ENCODE data around the gene PIGW. TPM values are rescaled to one million over a fixed set of nuclear protein-coding genes. Genes with fewer than 3 reads are reported as not detected.

Gene PIGW
- total RNA-seq, 1 experiment from 2014 or later, result 78.9 TPM

DNA sequence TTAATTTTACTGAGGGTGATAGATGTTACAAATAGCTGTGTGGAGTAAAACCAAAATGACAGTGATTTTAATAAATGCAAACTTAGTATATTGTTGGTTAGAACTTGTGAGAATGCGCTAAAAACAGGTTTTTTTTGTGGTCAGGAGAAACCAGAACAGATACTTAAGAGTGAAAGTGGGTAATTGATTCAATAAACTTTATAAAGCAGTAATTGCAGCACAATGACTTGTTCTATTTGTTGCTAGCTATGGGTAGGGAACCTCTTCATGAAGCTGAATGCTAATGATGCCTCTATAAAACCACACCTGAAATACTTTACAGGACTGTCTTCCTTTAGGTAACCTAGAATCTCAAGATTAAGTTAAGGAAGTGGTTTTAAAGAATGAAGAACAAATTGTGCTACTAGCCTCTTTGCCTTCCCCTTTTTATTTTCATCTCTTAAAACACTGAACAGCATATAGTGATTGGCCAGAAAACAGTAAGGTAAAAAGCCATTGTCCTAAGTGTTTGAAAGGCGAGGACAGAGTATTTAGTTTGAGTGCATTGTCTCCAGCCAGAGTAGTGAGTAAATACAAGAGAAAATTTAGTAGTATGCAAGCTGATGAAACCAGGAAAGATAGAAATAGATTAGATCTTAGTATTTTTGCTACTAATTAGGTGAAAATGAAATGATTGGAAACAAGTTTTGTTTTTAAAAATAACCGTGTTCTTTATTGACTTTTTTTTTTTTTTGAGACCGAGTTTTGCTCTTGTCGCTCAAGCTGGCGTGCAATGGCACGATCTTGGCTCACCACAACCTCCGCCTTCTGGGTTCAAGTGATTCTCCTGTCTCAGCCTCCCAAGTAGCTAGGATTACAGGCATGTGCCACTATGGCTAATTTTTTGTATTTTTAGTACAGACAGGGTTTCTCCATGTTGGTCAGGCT lies 16.0 kb downstream of the PIGW start:
- TF ChIP-seq, protein P1, sequence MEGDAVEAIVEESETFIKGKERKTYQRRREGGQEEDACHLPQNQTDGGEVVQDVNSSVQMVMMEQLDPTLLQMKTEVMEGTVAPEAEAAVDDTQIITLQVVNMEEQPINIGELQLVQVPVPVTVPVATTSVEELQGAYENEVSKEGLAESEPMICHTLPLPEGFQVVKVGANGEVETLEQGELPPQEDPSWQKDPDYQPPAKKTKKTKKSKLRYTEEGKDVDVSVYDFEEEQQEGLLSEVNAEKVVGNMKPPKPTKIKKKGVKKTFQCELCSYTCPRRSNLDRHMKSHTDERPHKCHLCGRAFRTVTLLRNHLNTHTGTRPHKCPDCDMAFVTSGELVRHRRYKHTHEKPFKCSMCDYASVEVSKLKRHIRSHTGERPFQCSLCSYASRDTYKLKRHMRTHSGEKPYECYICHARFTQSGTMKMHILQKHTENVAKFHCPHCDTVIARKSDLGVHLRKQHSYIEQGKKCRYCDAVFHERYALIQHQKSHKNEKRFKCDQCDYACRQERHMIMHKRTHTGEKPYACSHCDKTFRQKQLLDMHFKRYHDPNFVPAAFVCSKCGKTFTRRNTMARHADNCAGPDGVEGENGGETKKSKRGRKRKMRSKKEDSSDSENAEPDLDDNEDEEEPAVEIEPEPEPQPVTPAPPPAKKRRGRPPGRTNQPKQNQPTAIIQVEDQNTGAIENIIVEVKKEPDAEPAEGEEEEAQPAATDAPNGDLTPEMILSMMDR (IDR thresholded peaks at IDR 0.05; ENCODE audit: unreplicated experiment), result no peak
- H3K9me3 Mint-ChIP-seq (ENCODE audit: low read depth, unreplicated experiment), result no peaks in the 10 kb centered on the region
- H3K36me3 Mint-ChIP-seq (ENCODE audit: insufficient read depth, unreplicated experiment), result peaks cover 82% of the 10 kb centered on the region
- CTCF ChIA-PET, result no interaction called here
- H3K27me3 Mint-ChIP-seq (ENCODE audit: unreplicated experiment), result no peaks in the 10 kb centered on the region
- peaks cover 45% of the 10 kb centered on the region for H3K4me1 Mint-ChIP-seq (ENCODE audit: low read depth, unreplicated experiment)
- DNase-seq, result no peak
- intact Hi-C loops (cut with micrococcal nuclease; ENCODE audit: unreplicated experiment), result no loop called here
- no TSS peak for BruUV-seq (replicated peaks)
- no peak overlapping the region for H3K4me3 Mint-ChIP-seq (ENCODE audit: low read depth, unreplicated experiment)
- peak overlapping the region; percentile 77 for H3K27ac Mint-ChIP-seq (ENCODE audit: unreplicated experiment)

DNA sequence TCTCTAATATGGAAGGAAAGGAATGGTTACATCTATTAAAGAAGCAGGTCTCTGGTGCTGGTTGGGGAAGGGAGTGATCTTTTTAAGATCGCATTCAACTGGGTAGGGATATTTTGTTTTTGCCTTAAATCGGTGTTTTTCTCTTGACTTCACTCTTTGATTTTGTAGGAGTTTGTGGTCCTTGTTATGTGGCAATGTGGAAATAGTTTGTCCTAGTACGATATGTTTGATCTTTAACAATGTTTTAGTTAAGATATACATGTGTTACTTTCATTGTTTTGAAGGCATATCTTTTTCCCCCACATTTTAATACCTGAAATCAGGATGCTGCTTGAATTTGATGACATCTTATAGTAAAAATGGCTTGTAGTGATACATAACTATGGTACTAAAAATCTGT lies 18.7 kb downstream of the PIGW start:
- peaks cover 83% of the 10 kb centered on the region for H3K36me3 Mint-ChIP-seq (ENCODE audit: insufficient read depth, unreplicated experiment)
- H3K9me3 Mint-ChIP-seq (ENCODE audit: low read depth, unreplicated experiment), result no peaks in the 10 kb centered on the region
- no peak for DNase-seq
- no TSS peak for BruUV-seq (replicated peaks)
- H3K4me3 Mint-ChIP-seq (ENCODE audit: low read depth, unreplicated experiment), result no peak overlapping the region
- no peaks in the 10 kb centered on the region for H3K27me3 Mint-ChIP-seq (ENCODE audit: unreplicated experiment)
- CTCF ChIA-PET, result interaction anchor here (0.6 to 1.5 kb wide), 5 partner anchors 8 to 606 kb away, joined by 3 to 6 read pairs (median 3); partner anchors contain the start of gene MRM1
- peak overlapping the region; percentile 9 for H3K27ac Mint-ChIP-seq (ENCODE audit: unreplicated experiment)
- TF ChIP-seq, protein P1 (IDR thresholded peaks at IDR 0.05; ENCODE audit: unreplicated experiment), result no peak
- intact Hi-C loops (cut with micrococcal nuclease; ENCODE audit: unreplicated experiment), result loop anchor here (2.0 kb wide), 1 partner anchor 37 kb away; the partner anchor contains the start of gene DHRS11
- H3K4me1 Mint-ChIP-seq (ENCODE audit: low read depth, unreplicated experiment), result peaks cover 30% of the 10 kb centered on the region

DNA sequence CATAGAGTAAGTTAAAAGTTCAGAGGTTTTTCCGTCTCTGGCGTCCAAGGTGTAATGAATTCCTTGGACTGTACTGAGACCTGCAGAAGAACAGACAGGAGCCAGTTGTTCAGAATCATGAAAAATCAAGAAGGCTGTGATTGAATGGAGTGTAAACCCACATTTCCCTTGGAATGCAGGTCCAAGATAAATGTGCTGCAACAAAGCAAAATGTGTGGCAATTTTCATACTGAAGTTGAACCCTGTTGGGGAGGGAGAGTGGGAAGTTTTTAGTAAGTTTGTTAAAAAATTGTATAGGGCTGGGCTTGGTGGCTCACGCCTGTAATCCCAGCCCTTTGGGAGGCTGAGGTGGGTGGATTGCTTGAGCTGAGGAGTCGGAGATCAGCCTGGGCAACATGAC lies 31.3 kb downstream of the PIGW start:
- no peaks in the 10 kb centered on the region for H3K9me3 Mint-ChIP-seq (ENCODE audit: low read depth, unreplicated experiment)
- peak overlapping the region; percentile 27 for H3K27ac Mint-ChIP-seq (ENCODE audit: unreplicated experiment)
- intact Hi-C loops (cut with micrococcal nuclease; ENCODE audit: unreplicated experiment), result loop anchor here (5.0 kb wide), 1 partner anchor 651 kb away; no protein-coding TSS in a partner anchor
- CTCF ChIA-PET, result interaction anchor here (1.9 kb wide), 1 partner anchor 21 kb away, joined by 7 read pairs; the partner anchor contains the start of gene GGNBP2
- BruUV-seq (replicated peaks), result no TSS peak
- no peaks in the 10 kb centered on the region for H3K4me1 Mint-ChIP-seq (ENCODE audit: low read depth, unreplicated experiment)
- peaks cover 96% of the 10 kb centered on the region for H3K36me3 Mint-ChIP-seq (ENCODE audit: insufficient read depth, unreplicated experiment)
- H3K27me3 Mint-ChIP-seq (ENCODE audit: unreplicated experiment), result no peaks in the 10 kb centered on the region
- H3K4me3 Mint-ChIP-seq (ENCODE audit: low read depth, unreplicated experiment), result no peak overlapping the region
- TF ChIP-seq, protein P1 (IDR thresholded peaks at IDR 0.05; ENCODE audit: unreplicated experiment), result no peak
- DNase-seq, result no peak

DNA sequence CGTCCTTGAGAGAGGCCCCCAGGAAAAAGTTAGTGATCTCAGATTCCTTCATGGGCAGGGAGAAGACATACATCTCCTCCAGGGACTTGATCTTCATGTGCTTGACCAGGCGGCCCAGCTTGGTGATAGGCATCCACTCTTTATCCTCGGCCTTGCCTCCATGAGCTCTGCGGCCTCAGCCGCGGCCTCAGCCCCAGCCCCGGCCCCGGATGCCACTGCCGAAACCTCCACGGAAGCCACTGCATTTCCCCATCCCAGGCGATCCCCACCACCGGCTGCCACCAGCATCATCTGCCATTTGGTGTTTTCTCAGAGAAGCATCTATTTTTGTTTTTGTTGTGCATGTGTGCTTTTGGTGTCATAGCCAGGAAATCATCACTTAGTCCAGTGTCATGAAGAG lies 40.2 kb downstream of the PIGW start:
- BruUV-seq (replicated peaks), result no TSS peak

More for the DNA sequence above, 40.2 kb downstream of the PIGW start:
- H3K36me3 Mint-ChIP-seq (ENCODE audit: insufficient read depth, unreplicated experiment), result peaks cover 73% of the 10 kb centered on the region
- DNase-seq, result no peak
- CTCF ChIA-PET, result no interaction called here
- H3K27me3 Mint-ChIP-seq (ENCODE audit: unreplicated experiment), result no peaks in the 10 kb centered on the region
- H3K4me3 Mint-ChIP-seq (ENCODE audit: low read depth, unreplicated experiment), result no peak overlapping the region
- TF ChIP-seq, protein P1 (IDR thresholded peaks at IDR 0.05; ENCODE audit: unreplicated experiment), result no peak
- H3K4me1 Mint-ChIP-seq (ENCODE audit: low read depth, unreplicated experiment), result no peaks in the 10 kb centered on the region
- intact Hi-C loops (cut with micrococcal nuclease; ENCODE audit: unreplicated experiment), result no loop called here
- H3K9me3 Mint-ChIP-seq (ENCODE audit: low read depth, unreplicated experiment), result no peaks in the 10 kb centered on the region
- H3K27ac Mint-ChIP-seq (ENCODE audit: unreplicated experiment), result no peak overlapping the region

All from Calu3 (cell line).